Astrocyte of the cerebellum (primary cell): Measurements from ENCODE around the gene RBM17.

ENCODE experiments used
- DNase-seq: peaks from one replicate; pipeline ENCODE4 v3.0.0-alpha.2; 2011; ENCODE audit warnings: low read depth
- H3K4me3 ChIP-seq: 2 replicates; pipeline ENCODE4 v1.5.1; 2011; ENCODE audit warnings: mild to moderate bottlenecking, low read depth, low read length, moderate library complexity
- CTCF ChIP-seq: IDR thresholded peaks from 2 replicates; pipeline ENCODE4 v1.5.1; 2012; ENCODE audit warnings: low read length, low read depth, moderate library complexity, mild to moderate bottlenecking; ENCODE audit errors: missing control alignments
- in situ Hi-C: cut with HindIII; loops from 2 replicates; pipeline ENCODE4 v1.10.0; 2017; ENCODE audit warnings: low sequenced_read_pairs

Gene RBM17

GRCh38 chr10:6071181-6072175 lies 17.4 kb upstream of the RBM17 start:
- no peak for TF ChIP-seq CTCF
- in situ Hi-C loops = no loop called here
- no peak overlapping the region for H3K4me3 ChIP-seq
- DNase-seq = no peak

GRCh38 chr10:6072215-6072934 lies 16.5 kb upstream of the RBM17 start:
- in situ Hi-C loops = no loop called here
- no peak for TF ChIP-seq CTCF
- H3K4me3 ChIP-seq = no peak overlapping the region
- DNase-seq = no peak

- DNase-seq = no peak
- no peak for TF ChIP-seq CTCF
- in situ Hi-C loops = loop anchor here (25.0 kb wide), 1 partner anchor 313 kb away; no protein-coding TSS in a partner anchor
- H3K4me3 ChIP-seq = no peak overlapping the region
These were observed 14.1 kb upstream of the RBM17 start for GRCh38 chr10:6074489-6075301.

- no peak for DNase-seq
- in situ Hi-C loops = loop anchor here (25.0 kb wide), 1 partner anchor 310 kb away; no protein-coding TSS in a partner anchor
- H3K4me3 ChIP-seq = no peak overlapping the region
- no peak for TF ChIP-seq CTCF
These were observed 11.7 kb upstream of the RBM17 start for GRCh38 chr10:6077071-6077675.

GRCh38 chr10:6079044-6079443 lies 9.8 kb upstream of the RBM17 start:
- in situ Hi-C loops = loop anchor here (25.0 kb wide), 1 partner anchor 308 kb away; no protein-coding TSS in a partner anchor
- TF ChIP-seq CTCF = no peak
- H3K4me3 ChIP-seq = no peak overlapping the region
- DNase-seq = no peak
